VCaP (cell line): ENCODE measurements around the gene CD72.

Source experiments
- H3K27ac ChIP-seq: fragments of 450-650 bp; 2 replicates; pipeline ENCODE4 v1.5.1; 2017
- TF ChIP-seq, protein P1 (sequence below): fragments of 450-650 bp; conservative IDR thresholded peaks from 2 replicates; pipeline ENCODE4 v1.5.1; 2017; ENCODE audit warnings: mild to moderate bottlenecking, moderate library complexity

The CD72 gene

DNA sequence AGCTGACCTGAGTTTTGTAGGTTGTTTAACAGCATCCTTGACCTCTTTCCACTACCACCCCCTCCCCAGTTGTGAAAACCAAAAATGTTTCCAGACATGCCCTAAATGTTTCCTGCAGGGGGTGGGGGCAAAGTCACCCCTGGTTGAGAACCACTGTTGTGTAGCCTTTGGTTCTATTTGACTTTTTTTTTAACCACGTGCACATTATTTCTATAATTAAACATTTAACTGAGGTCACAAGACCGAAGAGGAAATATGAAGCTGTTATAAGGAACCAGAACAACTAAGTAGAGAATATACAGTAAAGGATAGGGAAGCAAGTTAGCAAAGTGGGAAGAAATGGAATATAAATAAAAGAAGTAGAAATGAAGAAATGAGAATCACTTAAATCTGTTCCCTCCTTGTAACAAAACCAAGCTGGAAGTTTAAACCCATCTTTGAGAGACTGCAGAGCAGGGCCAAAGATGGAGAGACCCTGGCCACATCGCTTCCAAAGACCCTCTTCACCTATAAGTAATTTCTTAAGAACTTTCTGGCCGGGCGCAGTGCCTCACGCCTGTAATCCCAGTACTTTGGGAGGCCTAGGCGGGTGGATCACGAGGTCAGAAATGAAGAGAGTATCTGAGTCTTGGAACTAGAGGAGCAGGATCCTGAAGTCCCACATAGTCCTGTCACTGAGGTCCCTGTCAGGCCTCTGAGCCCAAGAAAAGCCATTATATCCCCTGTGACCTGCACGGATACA lies 18.1 kb upstream of the CD72 start:
- TF ChIP-seq, protein P1, sequence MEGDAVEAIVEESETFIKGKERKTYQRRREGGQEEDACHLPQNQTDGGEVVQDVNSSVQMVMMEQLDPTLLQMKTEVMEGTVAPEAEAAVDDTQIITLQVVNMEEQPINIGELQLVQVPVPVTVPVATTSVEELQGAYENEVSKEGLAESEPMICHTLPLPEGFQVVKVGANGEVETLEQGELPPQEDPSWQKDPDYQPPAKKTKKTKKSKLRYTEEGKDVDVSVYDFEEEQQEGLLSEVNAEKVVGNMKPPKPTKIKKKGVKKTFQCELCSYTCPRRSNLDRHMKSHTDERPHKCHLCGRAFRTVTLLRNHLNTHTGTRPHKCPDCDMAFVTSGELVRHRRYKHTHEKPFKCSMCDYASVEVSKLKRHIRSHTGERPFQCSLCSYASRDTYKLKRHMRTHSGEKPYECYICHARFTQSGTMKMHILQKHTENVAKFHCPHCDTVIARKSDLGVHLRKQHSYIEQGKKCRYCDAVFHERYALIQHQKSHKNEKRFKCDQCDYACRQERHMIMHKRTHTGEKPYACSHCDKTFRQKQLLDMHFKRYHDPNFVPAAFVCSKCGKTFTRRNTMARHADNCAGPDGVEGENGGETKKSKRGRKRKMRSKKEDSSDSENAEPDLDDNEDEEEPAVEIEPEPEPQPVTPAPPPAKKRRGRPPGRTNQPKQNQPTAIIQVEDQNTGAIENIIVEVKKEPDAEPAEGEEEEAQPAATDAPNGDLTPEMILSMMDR, result no peak
- no peak overlapping the region for H3K27ac ChIP-seq

DNA sequence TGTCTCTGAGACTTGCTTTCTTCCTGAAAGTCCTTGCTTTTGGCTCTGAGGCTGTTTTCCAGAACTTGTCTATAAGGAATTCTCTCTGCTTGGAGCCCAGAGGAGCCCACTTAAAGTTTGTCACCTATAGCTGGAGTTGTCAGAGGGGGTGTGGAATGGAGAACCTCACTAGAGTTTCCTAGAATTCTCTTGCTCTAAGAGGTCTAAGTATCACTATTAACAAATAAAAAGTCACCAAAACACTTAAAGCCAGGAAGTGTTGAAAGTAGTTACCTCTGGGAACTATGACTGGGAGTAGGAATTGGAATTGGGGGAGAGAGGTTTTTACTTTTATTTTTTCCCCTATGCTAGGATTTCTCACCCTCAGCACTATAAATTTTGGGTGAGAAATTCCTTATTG lies 17.5 kb upstream of the CD72 start:
- TF ChIP-seq, protein P1, result no peak
- H3K27ac ChIP-seq, result no peak overlapping the region

DNA sequence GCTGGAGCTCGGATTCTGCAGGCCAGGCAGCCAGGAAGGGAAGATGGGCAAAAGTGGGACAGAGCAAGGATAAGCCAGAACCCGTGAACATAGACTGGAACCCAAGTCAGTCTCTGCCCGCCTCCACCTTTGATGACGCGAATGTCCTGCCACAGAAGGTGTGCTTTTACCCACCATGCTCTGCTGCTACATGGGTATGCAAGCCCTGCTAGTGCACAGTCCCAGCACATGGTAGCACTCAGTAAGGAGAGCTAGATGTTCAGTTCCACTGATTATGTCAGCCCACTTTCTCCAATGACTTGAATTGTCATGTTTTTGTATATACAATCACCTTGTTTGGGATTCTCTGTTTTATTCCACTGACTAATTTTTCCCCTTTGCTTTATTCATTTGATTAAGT lies 11.4 kb upstream of the CD72 start:
- TF ChIP-seq, protein P1, result no peak
- no peak overlapping the region for H3K27ac ChIP-seq

DNA sequence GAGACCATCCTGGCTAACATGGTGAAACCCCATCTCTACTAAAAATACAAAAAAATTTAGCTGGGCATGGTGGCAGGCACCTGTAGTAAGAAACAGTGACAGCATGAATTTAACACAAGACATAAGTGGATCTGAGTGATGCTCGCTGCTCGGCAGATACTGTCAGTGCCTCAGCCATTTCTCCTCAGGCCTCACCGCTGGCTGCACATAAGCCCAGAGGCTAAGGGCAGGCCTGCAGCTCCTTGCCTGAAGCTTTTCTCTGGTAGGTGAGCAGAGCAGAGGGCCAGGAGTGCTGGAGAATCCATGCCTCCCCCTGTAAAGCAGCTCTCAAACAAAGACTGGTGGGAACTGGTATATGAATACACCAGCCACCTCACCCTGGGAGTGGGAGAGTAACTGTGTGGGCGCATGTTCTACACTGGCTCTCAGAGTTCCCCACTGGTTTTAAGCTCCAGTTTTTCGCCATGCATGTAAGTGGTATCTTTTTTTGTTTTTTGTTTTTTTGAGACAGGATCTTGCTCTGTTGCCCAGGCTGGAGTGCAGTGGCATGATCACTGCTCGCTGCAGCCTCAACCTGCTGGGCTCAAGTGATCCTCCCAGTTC lies 10.3 kb upstream of the CD72 start:
- H3K27ac ChIP-seq, result no peak overlapping the region
- TF ChIP-seq, protein P1, result no peak

DNA sequence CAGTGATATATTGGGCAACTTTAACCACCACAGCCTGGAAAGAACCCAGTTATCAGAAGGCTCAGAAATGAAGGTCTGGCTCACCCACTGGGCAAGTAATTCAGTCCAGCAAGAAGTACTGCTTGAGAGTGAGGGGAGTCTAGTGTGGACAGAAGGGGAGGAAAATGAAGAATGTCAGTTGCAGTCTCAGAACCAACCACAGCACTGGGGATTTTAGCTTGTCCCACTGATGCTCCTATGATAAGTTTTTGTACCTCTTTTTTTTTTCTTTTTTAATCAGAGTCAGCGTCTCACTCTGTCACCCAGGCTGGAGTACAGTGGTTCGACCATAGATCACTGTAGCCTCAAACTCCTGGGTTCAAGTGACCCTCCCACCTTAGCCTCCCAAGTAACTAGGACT lies 9.4 kb upstream of the CD72 start:
- TF ChIP-seq, protein P1, result no peak
- no peak overlapping the region for H3K27ac ChIP-seq

DNA sequence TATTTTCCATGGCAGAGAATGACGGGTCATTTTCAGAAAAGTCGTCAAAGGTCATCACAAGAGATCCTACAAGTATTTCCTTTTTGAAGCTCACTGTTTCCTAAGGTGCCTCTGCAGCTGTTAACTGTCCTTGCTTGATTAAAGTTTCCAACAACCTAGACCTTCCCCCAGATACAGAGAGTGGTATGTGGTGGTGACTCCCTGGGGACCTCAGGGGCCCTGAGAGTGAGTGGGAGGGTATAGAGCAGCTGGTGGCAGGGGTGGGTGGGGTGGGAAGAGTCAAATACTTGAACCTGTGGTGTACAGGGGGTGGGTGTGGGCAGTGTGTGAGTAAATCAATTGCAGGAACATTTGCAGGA lies 1.6 kb upstream of the CD72 start:
- no peak overlapping the region for H3K27ac ChIP-seq
- TF ChIP-seq, protein P1, result no peak

DNA sequence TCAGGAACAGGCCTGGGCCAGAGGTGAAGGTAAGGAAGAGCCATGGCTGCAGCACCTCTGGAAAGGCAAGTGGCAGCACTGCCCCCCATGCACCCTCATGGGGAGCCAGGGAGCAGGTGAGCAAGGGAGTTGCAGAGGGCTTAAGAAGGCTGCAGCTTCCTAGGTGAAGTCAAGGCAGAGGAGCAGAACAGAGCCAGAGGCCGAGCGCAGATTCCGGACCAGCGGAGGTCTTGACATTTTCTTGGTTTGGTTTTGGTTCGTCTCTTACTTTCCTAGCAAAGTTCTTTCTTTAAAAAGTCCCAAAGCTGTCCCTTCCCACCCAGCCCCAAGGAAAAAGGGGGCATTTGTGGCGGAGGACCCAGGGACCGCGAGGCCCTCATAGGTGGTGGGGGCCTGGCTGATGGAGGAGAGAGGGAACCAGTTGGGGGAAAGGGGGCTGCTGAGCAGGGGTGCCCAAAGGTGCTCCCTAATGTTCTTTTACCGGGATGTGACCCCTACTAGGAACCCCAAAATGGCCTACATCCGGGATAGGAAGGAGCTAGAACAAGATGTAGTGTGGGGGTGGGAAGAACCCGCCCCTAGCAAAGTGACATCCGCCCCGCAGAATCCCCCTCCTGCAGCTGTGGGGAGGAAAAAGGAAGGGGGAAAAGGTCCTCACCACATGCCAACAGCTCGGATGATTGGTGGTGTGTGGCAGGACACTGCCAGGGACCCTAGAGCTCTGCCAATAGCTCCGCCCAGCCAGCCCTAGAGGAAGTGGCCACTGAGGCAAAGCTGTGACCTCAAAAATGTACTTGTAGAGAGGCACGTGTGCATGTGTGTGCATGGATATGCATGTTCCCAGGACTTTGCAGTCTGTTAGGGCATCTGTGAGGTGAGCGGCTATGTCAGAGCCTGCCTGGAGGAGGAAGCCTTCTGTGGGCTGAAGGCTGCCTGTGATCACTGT lies 914 bp upstream of the CD72 start:
- no peak overlapping the region for H3K27ac ChIP-seq
- TF ChIP-seq, protein P1, result no peak
